ENCODE results near the gene CRACDL.

- TF ChIP-seq TAF1 (IDR thresholded peaks at IDR 0.05; ENCODE audit: borderline replicate concordance, insufficient read depth, low read length) (no peak), POLR2AphosphoS5 (IDR thresholded peaks at IDR 0.05; ENCODE audit: low read depth, low read length) (no peak), REST (IDR thresholded peaks at IDR 0.05; ENCODE audit: insufficient read depth in 1 of 2, low read depth in 2 of 2, low read length in 2 of 2) (no peak), SIN3A (IDR thresholded peaks at IDR 0.05; ENCODE audit: borderline replicate concordance, insufficient read depth, low read length) (no peak), FOXP2 (optimal IDR thresholded peaks at IDR 0.05; ENCODE audit: borderline replicate concordance, extremely low read depth, extremely low read length, insufficient read depth) (no peak)
Measured at GRCh38 chr2:98914713-98915580, 21.1 kb downstream of the CRACDL start.
